GM12878 (cell line): ENCODE data around the gene TMEM79. TPM values are rescaled to one million over a fixed set of nuclear protein-coding genes. Genes with fewer than 3 reads are reported as not detected.

ENCODE experiments used
- ATF3 ChIP-seq: IDR thresholded peaks from 2 replicates; pipeline ENCODE4 v1.6.1; 2011; ENCODE audit warnings: low read depth, mild to moderate bottlenecking, low read length, moderate library complexity, borderline replicate concordance; ENCODE audit errors: extremely low read depth
- BCL11A ChIP-seq: IDR thresholded peaks from 2 replicates; pipeline ENCODE4 v1.6.1; 2011; ENCODE audit warnings: low read depth, low read length
- BCL3 ChIP-seq: IDR thresholded peaks from 2 replicates; pipeline ENCODE4 v1.6.1; 2011; ENCODE audit warnings: borderline replicate concordance, low read depth, mild to moderate bottlenecking, moderate library complexity, low read length; ENCODE audit not compliant: insufficient read depth, poor library complexity, severe bottlenecking
- BHLHE40 ChIP-seq, 2 experiments: fragments of 450-650 bp in 1 of 2; IDR thresholded peaks; 2 replicates each; pipeline ENCODE4 v1.6.1; 2011 to 2017; ENCODE audit warnings: low read depth in 2 of 2, borderline replicate concordance in 1 of 2, improper control_type of control experiment in 1 of 2, low read length in 1 of 2, mild to moderate bottlenecking in 1 of 2
- CHD2 ChIP-seq: IDR thresholded peaks from 2 replicates; pipeline ENCODE4 v1.6.1; 2011; ENCODE audit warnings: low read depth, low read length, improper control_type of control experiment, borderline replicate concordance
- IRF3 ChIP-seq: fragments of 450-650 bp; IDR thresholded peaks from 2 replicates; pipeline ENCODE4 v1.6.1; 2014; ENCODE audit warnings: mild to moderate bottlenecking
- IRF4 ChIP-seq: IDR thresholded peaks from 2 replicates; pipeline ENCODE4 v1.6.1; 2011; ENCODE audit warnings: low read depth, low read length
- NFXL1 ChIP-seq: fragments of 450-650 bp; IDR thresholded peaks from 2 replicates; pipeline ENCODE4 v1.6.1; 2017; ENCODE audit warnings: antibody characterized with exemption, mild to moderate bottlenecking, borderline replicate concordance
- NFYB ChIP-seq: IDR thresholded peaks from 2 replicates; pipeline ENCODE4 v1.6.1; 2011; ENCODE audit warnings: low read depth, mild to moderate bottlenecking, low read length, improper control_type of control experiment, moderate library complexity; ENCODE audit not compliant: insufficient read depth
- NR2F1 ChIP-seq: fragments of 450-650 bp; conservative IDR thresholded peaks from 2 replicates; pipeline ENCODE4 v1.6.1; 2017; ENCODE audit warnings: mild to moderate bottlenecking
- POLR2AphosphoS2 ChIP-seq: IDR thresholded peaks from 2 replicates; pipeline ENCODE4 v1.6.1; 2011; ENCODE audit warnings: low read depth, mild to moderate bottlenecking, low read length, improper control_type of control experiment, moderate library complexity
- POLR2AphosphoS5 ChIP-seq: IDR thresholded peaks from 2 replicates; pipeline ENCODE4 v1.6.1; 2011; ENCODE audit warnings: mild to moderate bottlenecking, low read length, inconsistent platforms
- SPI1 ChIP-seq: IDR thresholded peaks from 2 replicates; pipeline ENCODE4 v1.6.1; 2011; ENCODE audit warnings: low read depth, mild to moderate bottlenecking, low read length, moderate library complexity, borderline replicate concordance; ENCODE audit not compliant: insufficient read depth
- SRF ChIP-seq, 2 experiments: IDR thresholded peaks; 2 replicates each; pipeline ENCODE4 v1.6.1; 2011; ENCODE audit warnings: low read depth in 2 of 2, low read length in 2 of 2, mild to moderate bottlenecking in 1 of 2, moderate library complexity in 1 of 2
- ZBTB11 ChIP-seq: fragments of 450-650 bp; formaldehyde crosslinking; IDR thresholded peaks from 2 replicates; pipeline ENCODE4 v1.5.0; 2022; ENCODE audit warnings: mild to moderate bottlenecking, missing genetic modification characterization
- ZNF207 ChIP-seq: fragments of 450-650 bp; IDR thresholded peaks from 2 replicates; pipeline ENCODE4 v1.6.1; 2014; ENCODE audit warnings: antibody characterized with exemption, mild to moderate bottlenecking, borderline replicate concordance
- ZNF687 ChIP-seq: fragments of 450-650 bp; IDR thresholded peaks from 2 replicates; pipeline ENCODE4 v1.6.1; 2017; ENCODE audit warnings: mild to moderate bottlenecking, moderate library complexity
- polyA plus RNA-seq, 11 experiments: library from polyadenylated mRNA; depleted of rRNA in 4 of 11; unstranded in 6 of 11; stranded (reverse) in 5 of 11; fragments of >200 nt; fragmentation: Nextera tagmentation in 4 of 11; fragmentation: Illumina TruSeq in 1 of 11; extraction: Ambion mirVana in 4 of 11; extraction: Trizol in 1 of 11; gene quantifications; 1 replicate in 1 of 11; 2 replicates in 10 of 11; pipeline versions ENCODE4 v1.2.1 to v1.2.3, GENCODE V29; 2011 to 2016; ENCODE audit warnings: inconsistent platforms in 2 of 11, missing spikeins in 2 of 11, low read depth in 1 of 11
- total RNA-seq, 4 experiments: library from RNA; depleted of rRNA in 3 of 4; stranded (reverse); fragments of >200 nt in 3 of 4; fragmentation: Illumina TruSeq in 1 of 4; extraction: Trizol in 1 of 4; gene quantifications; 2 replicates each; pipeline versions ENCODE4 v1.2.1 to v1.2.3, GENCODE V29; 2013 to 2021

The TMEM79 gene
- total and polyA plus RNA-seq, 10 of the 15 experiments (the other 5 are each of a cell fraction or from before 2014, with no cell fraction given) = 0.47 to 5.2 (median 3.8) TPM

GRCh38 chr1:156245451-156246232, 38.5 kb upstream of the TMEM79 start (continued):
- TF ChIP-seq ZNF687 = peak; percentile 95
- no peak for TF ChIP-seq ZNF207
- TF ChIP-seq IRF3 = no peak
- 0 out of 2 replicates have a peak, but pooled peaks have one; percentile 32 for TF ChIP-seq POLR2AphosphoS5
- TF ChIP-seq SPI1 = no peak
- 0 out of 2 replicates have a peak, but pooled peaks have one; percentile 19 for TF ChIP-seq NR2F1
- no peak for TF ChIP-seq CHD2
- TF ChIP-seq IRF4 = no peak
- no peak for TF ChIP-seq ATF3
- no peak for TF ChIP-seq NFYB
- TF ChIP-seq NFXL1 = no peak
- peak; percentile 30 for TF ChIP-seq BCL3
- peak in 1 of 2 experiments; percentile 55; a peak in 1 of 4 replicates for TF ChIP-seq BHLHE40 (IDR thresholded peaks at IDR 0.05; ENCODE audit: borderline replicate concordance in 1 of 2, low read depth in 2 of 2, low read length in 1 of 2)
- no peak for TF ChIP-seq BCL11A
- TF ChIP-seq SRF (IDR thresholded peaks at IDR 0.05; ENCODE audit: low read depth in 2 of 2, low read length in 2 of 2) = no peak
- TF ChIP-seq ZBTB11 (CRISPR knock-in tag) = no peak
- TF ChIP-seq POLR2AphosphoS2 = peak; percentile 48; the same call in 1 of the 2 replicates
